ENCODE results near the gene SFRP4.

Gene SFRP4

DNA sequence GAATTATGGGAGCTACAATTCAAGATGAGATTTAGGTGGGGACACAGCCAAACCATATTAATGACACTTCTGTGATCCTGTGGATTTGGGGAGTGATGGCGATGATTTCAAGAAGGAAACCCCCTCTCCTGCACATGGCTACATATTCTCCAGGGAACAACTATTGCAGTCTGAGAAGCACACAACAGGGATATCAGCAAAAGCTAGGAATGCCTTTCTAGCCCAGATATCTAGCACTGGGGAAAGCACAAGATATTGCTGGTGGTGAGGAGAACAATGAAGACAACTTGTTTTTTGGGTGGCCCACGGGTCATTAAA, 28.1 kb upstream of the SFRP4 start:
- H3K9ac ChIP-seq (ENCODE audit: low read depth, low read length): no peak overlapping the region
- no peaks in the 10 kb centered on the region for H3K27me3 ChIP-seq (ENCODE audit: control insufficient read depth, insufficient read depth, low read length)
- no peaks in the 10 kb centered on the region for H3K9me3 ChIP-seq (replicated peaks; ENCODE audit: low read length)
- peaks cover 17% of the 10 kb centered on the region for H3K4me1 ChIP-seq (ENCODE audit: control insufficient read depth, insufficient read depth, low read length)
- no peak overlapping the region for H3K4me2 ChIP-seq (ENCODE audit: low read length)
- no peak overlapping the region for H3K4me3 ChIP-seq (ENCODE audit: low read length)
- H3K36me3 ChIP-seq (ENCODE audit: insufficient read depth, low read length): no peaks in the 10 kb centered on the region

GRCh38 chr7:37943905-37944736, 27.5 kb upstream of the SFRP4 start:
- H3K4me2 ChIP-seq (ENCODE audit: low read length): no peak overlapping the region
- H3K27me3 ChIP-seq (ENCODE audit: control insufficient read depth, insufficient read depth, low read length): no peaks in the 10 kb centered on the region
- no peaks in the 10 kb centered on the region for H3K36me3 ChIP-seq (ENCODE audit: insufficient read depth, low read length)
- no peaks in the 10 kb centered on the region for H3K9me3 ChIP-seq (replicated peaks; ENCODE audit: low read length)
- peaks cover 17% of the 10 kb centered on the region for H3K4me1 ChIP-seq (ENCODE audit: control insufficient read depth, insufficient read depth, low read length)
- H3K4me3 ChIP-seq (ENCODE audit: low read length): no peak overlapping the region
- H3K9ac ChIP-seq (ENCODE audit: low read depth, low read length): no peak overlapping the region

- Histone ChIP-seq H3K36me3 (ENCODE audit: insufficient read depth, low read length) (no peaks in the 10 kb centered on the region), H3K4me1 (ENCODE audit: control insufficient read depth, insufficient read depth, low read length) (peaks cover 17% of the 10 kb centered on the region), H3K9me3 (replicated peaks; ENCODE audit: low read length) (no peaks in the 10 kb centered on the region), H3K27me3 (ENCODE audit: control insufficient read depth, insufficient read depth, low read length) (no peaks in the 10 kb centered on the region), H3K4me2 (ENCODE audit: low read length) (peak overlapping the region; percentile 18), H3K9ac (ENCODE audit: low read depth, low read length) (peak overlapping the region; percentile 0), H3K4me3 (ENCODE audit: low read length) (no peak overlapping the region)
Measured at GRCh38 chr7:37942934-37943610, 26.5 kb upstream of the SFRP4 start.

DNA sequence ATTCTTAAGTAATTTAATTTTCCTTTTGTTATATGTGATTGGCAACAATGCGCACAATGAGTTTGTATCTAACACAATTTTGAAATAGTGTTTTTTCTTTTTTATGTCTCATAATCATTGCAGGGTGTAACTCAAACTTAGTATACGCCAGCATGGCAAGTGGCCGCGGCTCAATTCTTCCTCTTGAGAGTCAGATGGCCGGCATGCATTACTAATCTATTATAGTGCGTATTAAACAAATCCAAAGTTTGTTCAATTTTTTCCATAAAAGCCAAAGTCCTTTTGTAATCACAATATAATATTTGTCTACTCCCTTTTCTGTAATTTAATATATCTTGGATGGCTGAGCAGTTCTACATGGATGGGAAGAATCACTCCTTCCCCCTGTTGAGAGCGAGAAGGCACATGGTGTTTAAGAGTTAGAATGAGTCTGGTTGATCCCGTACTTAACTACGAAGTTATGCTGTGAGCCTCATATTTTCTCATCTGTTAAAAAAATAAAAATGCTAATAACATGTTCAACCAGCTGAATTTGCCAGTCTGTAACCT, 16.5 kb upstream of the SFRP4 start:
- Histone ChIP-seq H3K4me2 (ENCODE audit: low read length) (no peak overlapping the region), H3K36me3 (ENCODE audit: insufficient read depth, low read length) (no peaks in the 10 kb centered on the region), H3K9me3 (replicated peaks; ENCODE audit: low read length) (no peaks in the 10 kb centered on the region), H3K27me3 (ENCODE audit: control insufficient read depth, insufficient read depth, low read length) (peaks cover 5% of the 10 kb centered on the region), H3K4me3 (ENCODE audit: low read length) (no peak overlapping the region), H3K9ac (ENCODE audit: low read depth, low read length) (no peak overlapping the region), H3K4me1 (ENCODE audit: control insufficient read depth, insufficient read depth, low read length) (peaks cover 21% of the 10 kb centered on the region)

- peaks cover 5% of the 10 kb centered on the region for H3K27me3 ChIP-seq (ENCODE audit: control insufficient read depth, insufficient read depth, low read length)
Measured at GRCh38 chr7:37932543-37932942, 15.9 kb upstream of the SFRP4 start.

GRCh38 chr7:37930226-37930948, 13.8 kb upstream of the SFRP4 start:
- H3K4me3 ChIP-seq (ENCODE audit: low read length): peak overlapping the region; percentile 7
- peak overlapping the region; percentile 8 for H3K9ac ChIP-seq (ENCODE audit: low read depth, low read length)
- H3K36me3 ChIP-seq (ENCODE audit: insufficient read depth, low read length): no peaks in the 10 kb centered on the region
- peak overlapping the region; percentile 54 for H3K4me2 ChIP-seq (ENCODE audit: low read length)
- no peaks in the 10 kb centered on the region for H3K9me3 ChIP-seq (replicated peaks; ENCODE audit: low read length)
- H3K27me3 ChIP-seq (ENCODE audit: control insufficient read depth, insufficient read depth, low read length): peaks cover 5% of the 10 kb centered on the region
- H3K4me1 ChIP-seq (ENCODE audit: control insufficient read depth, insufficient read depth, low read length): peaks cover 30% of the 10 kb centered on the region

More at GRCh38 chr7:37932543-37932942, 15.9 kb upstream of the SFRP4 start:
- Histone ChIP-seq H3K9me3 (replicated peaks; ENCODE audit: low read length) (no peaks in the 10 kb centered on the region), H3K4me1 (ENCODE audit: control insufficient read depth, insufficient read depth, low read length) (peaks cover 26% of the 10 kb centered on the region), H3K4me2 (ENCODE audit: low read length) (no peak overlapping the region), H3K9ac (ENCODE audit: low read depth, low read length) (no peak overlapping the region), H3K36me3 (ENCODE audit: insufficient read depth, low read length) (no peaks in the 10 kb centered on the region), H3K4me3 (ENCODE audit: low read length) (no peak overlapping the region)

GRCh38 chr7:37928878-37929277, 12.3 kb upstream of the SFRP4 start:
- Histone ChIP-seq H3K9ac (ENCODE audit: low read depth, low read length) (no peak overlapping the region), H3K4me1 (ENCODE audit: control insufficient read depth, insufficient read depth, low read length) (peaks cover 30% of the 10 kb centered on the region), H3K27me3 (ENCODE audit: control insufficient read depth, insufficient read depth, low read length) (peaks cover 5% of the 10 kb centered on the region), H3K4me2 (ENCODE audit: low read length) (no peak overlapping the region), H3K4me3 (ENCODE audit: low read length) (no peak overlapping the region), H3K9me3 (replicated peaks; ENCODE audit: low read length) (no peaks in the 10 kb centered on the region), H3K36me3 (ENCODE audit: insufficient read depth, low read length) (no peaks in the 10 kb centered on the region)

DNA sequence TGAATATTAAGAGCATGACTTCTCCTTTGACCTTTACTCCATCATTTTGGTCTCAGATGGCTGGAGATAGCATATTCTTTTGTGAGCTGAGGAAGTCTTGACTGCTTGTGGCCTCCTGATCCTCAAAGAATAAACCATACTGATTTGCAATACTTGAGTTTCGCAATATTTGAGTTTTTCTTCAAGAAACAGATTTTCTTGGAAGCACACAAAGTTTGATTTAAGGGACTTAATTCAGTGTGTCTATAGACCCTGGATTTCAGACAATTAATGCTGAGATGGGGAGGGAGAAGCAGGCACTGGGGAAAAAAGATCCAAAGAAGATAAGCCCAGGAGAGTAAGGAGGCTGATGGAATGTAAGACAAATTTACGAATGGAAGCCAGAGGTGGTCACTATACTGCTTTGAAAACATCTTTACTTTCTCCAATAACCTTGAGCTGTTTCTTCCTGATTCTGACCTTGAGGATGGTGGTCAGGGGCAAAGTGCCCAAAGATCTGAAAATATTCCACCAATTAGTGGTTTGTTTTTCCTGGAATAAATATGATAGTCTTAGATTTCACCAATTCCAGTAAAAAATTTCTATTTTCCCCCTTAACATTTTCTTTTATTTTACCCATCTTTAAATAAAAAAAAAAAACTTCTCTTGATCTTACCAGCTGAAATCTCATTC, 11.3 kb upstream of the SFRP4 start:
- no peaks in the 10 kb centered on the region for H3K36me3 ChIP-seq (ENCODE audit: insufficient read depth, low read length)
- H3K9me3 ChIP-seq (replicated peaks; ENCODE audit: low read length): no peaks in the 10 kb centered on the region
- peaks cover 30% of the 10 kb centered on the region for H3K4me1 ChIP-seq (ENCODE audit: control insufficient read depth, insufficient read depth, low read length)
- no peak overlapping the region for H3K4me2 ChIP-seq (ENCODE audit: low read length)
- no peak overlapping the region for H3K4me3 ChIP-seq (ENCODE audit: low read length)
- H3K27me3 ChIP-seq (ENCODE audit: control insufficient read depth, insufficient read depth, low read length): peaks cover 5% of the 10 kb centered on the region
- no peak overlapping the region for H3K9ac ChIP-seq (ENCODE audit: low read depth, low read length)

GRCh38 chr7:37925620-37926019, 9.0 kb upstream of the SFRP4 start:
- Histone ChIP-seq H3K9ac (ENCODE audit: low read depth, low read length) (no peak overlapping the region), H3K9me3 (replicated peaks; ENCODE audit: low read length) (no peaks in the 10 kb centered on the region), H3K27me3 (ENCODE audit: control insufficient read depth, insufficient read depth, low read length) (peaks cover 5% of the 10 kb centered on the region), H3K4me3 (ENCODE audit: low read length) (no peak overlapping the region), H3K4me1 (ENCODE audit: control insufficient read depth, insufficient read depth, low read length) (peaks cover 33% of the 10 kb centered on the region), H3K36me3 (ENCODE audit: insufficient read depth, low read length) (no peaks in the 10 kb centered on the region), H3K4me2 (ENCODE audit: low read length) (no peak overlapping the region)

DNA sequence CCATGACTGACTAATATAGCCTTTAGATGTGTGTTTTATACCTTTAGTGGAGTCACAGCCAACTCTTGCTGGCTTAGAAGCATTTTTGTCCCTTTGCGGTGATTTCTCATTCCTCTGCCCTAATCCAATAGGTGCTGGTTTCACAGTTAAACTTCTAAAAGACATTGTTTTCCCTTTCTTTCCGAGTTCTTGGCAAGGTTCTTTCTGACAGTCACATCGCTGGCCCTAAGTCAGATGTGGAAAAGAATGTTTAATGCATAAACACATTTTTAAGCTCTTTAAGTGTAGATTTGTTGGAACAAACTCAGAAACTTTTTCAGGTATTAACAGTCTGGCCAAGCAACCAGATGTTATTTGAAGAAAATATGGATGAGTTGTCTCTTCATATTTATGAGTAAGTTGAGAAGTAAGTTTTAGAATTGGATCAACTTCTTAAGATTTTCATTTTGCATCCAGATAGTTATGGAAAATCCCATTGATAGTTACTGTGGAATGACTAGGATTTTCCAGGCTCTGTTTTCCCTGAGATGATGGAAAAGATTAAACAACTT, 7.9 kb upstream of the SFRP4 start:
- H3K4me1 ChIP-seq (ENCODE audit: control insufficient read depth, insufficient read depth, low read length): peaks cover 28% of the 10 kb centered on the region

GRCh38 chr7:37923996-37924395, 7.4 kb upstream of the SFRP4 start:
- Histone ChIP-seq H3K9me3 (replicated peaks; ENCODE audit: low read length) (no peaks in the 10 kb centered on the region), H3K27me3 (ENCODE audit: control insufficient read depth, insufficient read depth, low read length) (peaks cover 11% of the 10 kb centered on the region), H3K4me1 (ENCODE audit: control insufficient read depth, insufficient read depth, low read length) (peaks cover 28% of the 10 kb centered on the region), H3K4me3 (ENCODE audit: low read length) (no peak overlapping the region), H3K4me2 (ENCODE audit: low read length) (no peak overlapping the region), H3K9ac (ENCODE audit: low read depth, low read length) (no peak overlapping the region), H3K36me3 (ENCODE audit: insufficient read depth, low read length) (no peaks in the 10 kb centered on the region)

More for the DNA sequence above, 7.9 kb upstream of the SFRP4 start:
- H3K4me2 ChIP-seq (ENCODE audit: low read length): no peak overlapping the region
- H3K4me3 ChIP-seq (ENCODE audit: low read length): no peak overlapping the region
- no peaks in the 10 kb centered on the region for H3K9me3 ChIP-seq (replicated peaks; ENCODE audit: low read length)
- no peak overlapping the region for H3K9ac ChIP-seq (ENCODE audit: low read depth, low read length)
- peaks cover 7% of the 10 kb centered on the region for H3K27me3 ChIP-seq (ENCODE audit: control insufficient read depth, insufficient read depth, low read length)
- H3K36me3 ChIP-seq (ENCODE audit: insufficient read depth, low read length): no peaks in the 10 kb centered on the region

Data from skeletal muscle satellite cell (primary cell).